Memory B cell (primary cell): ENCODE measurements around the gene ATXN1.
A peak's percentile ranks its signal among the peaks of the same experiment; 100 is the strongest.

Source experiments
- ATAC-seq: fragments of 150-1000 bp; cut with Tn5 transposase; 2 replicates; pipeline ENCODE4 v1.10.0; 2021; ENCODE audit warnings: low read depth, mild to moderate bottlenecking, moderate library complexity
- DNase-seq, 2 donors: peaks; one replicate each; pipeline ENCODE4 v3.0.0; 2022; ENCODE audit warnings: low spot score in 2 of 2
- H3K27ac Mint-ChIP-seq: one replicate; pipeline ENCODE4 v1.8.0; 2022; ENCODE audit warnings: mild to moderate bottlenecking, moderate library complexity, mixed read lengths
- H3K27me3 Mint-ChIP-seq: one replicate; pipeline ENCODE4 v1.8.0; 2022; ENCODE audit warnings: mixed read lengths
- H3K36me3 Mint-ChIP-seq: one replicate; pipeline ENCODE4 v1.8.0; 2022; ENCODE audit warnings: mild to moderate bottlenecking, mixed read lengths
- H3K4me1 Mint-ChIP-seq: one replicate; pipeline ENCODE4 v1.8.0; 2022; ENCODE audit warnings: mixed read lengths
- H3K4me3 Mint-ChIP-seq: one replicate; pipeline ENCODE4 v1.8.0; 2022; ENCODE audit warnings: mild to moderate bottlenecking, moderate library complexity, mixed read lengths
- H3K9me3 Mint-ChIP-seq: one replicate; pipeline ENCODE4 v1.8.0; 2022; ENCODE audit warnings: mixed read lengths

The ATXN1 gene

DNA sequence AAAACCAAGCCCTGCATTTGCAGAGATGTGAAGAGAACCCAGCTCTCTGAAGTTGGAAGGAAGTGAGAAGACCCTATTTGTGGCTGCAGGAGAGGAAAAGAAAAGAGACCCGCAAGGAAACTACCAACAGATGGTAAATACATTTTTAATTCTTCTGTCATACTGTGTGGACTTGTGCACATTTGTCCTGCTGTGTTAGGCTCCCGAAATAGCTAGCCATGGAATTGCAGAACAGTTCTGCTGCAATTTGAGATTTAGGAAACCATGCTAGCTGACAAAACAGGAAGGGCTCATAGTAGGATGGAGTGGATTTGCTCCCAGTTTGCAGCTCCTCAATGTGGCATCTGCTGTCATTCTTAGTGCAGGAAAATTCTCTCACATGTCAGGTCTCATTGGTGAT lies 12.1 kb upstream of the ATXN1 start:
- H3K36me3 Mint-ChIP-seq: peaks cover 2% of the 10 kb centered on the region
- H3K4me3 Mint-ChIP-seq: no peak overlapping the region
- DNase-seq (no peak), ATAC-seq (no peak)
- H3K27ac Mint-ChIP-seq: no peak overlapping the region
- H3K9me3 Mint-ChIP-seq: no peaks in the 10 kb centered on the region
- peaks cover 2% of the 10 kb centered on the region for H3K27me3 Mint-ChIP-seq
- peaks cover 9% of the 10 kb centered on the region for H3K4me1 Mint-ChIP-seq

GRCh38 chr6:16770701-16771569 lies 9.7 kb upstream of the ATXN1 start:
- ATAC-seq: peak; percentile 99
- Mint-ChIP-seq H3K27ac (no peak overlapping the region), H3K36me3 (no peaks in the 10 kb centered on the region), H3K9me3 (no peaks in the 10 kb centered on the region), H3K4me3 (peak overlapping the region; percentile 22), H3K27me3 (no peaks in the 10 kb centered on the region), H3K4me1 (peaks cover 9% of the 10 kb centered on the region)
- peak; percentile 75 to 77 for DNase-seq

GRCh38 chr6:16769986-16770376 lies 8.7 kb upstream of the ATXN1 start:
- H3K36me3 Mint-ChIP-seq: no peaks in the 10 kb centered on the region
- peaks cover 9% of the 10 kb centered on the region for H3K4me1 Mint-ChIP-seq
- no peak overlapping the region for H3K4me3 Mint-ChIP-seq
- ATAC-seq: no peak
- H3K9me3 Mint-ChIP-seq: no peaks in the 10 kb centered on the region
- DNase-seq: no peak
- H3K27me3 Mint-ChIP-seq: no peaks in the 10 kb centered on the region
- no peak overlapping the region for H3K27ac Mint-ChIP-seq

GRCh38 chr6:16769131-16769985 lies 8.1 kb upstream of the ATXN1 start:
- ATAC-seq: peak; percentile 31
- H3K36me3 Mint-ChIP-seq: no peaks in the 10 kb centered on the region
- H3K4me3 Mint-ChIP-seq: no peak overlapping the region
- DNase-seq: no peak
- H3K9me3 Mint-ChIP-seq: no peaks in the 10 kb centered on the region
- H3K27ac Mint-ChIP-seq: peak overlapping the region; percentile 66
- H3K4me1 Mint-ChIP-seq: peaks cover 9% of the 10 kb centered on the region
- no peaks in the 10 kb centered on the region for H3K27me3 Mint-ChIP-seq

- H3K4me1 Mint-ChIP-seq: peaks cover 11% of the 10 kb centered on the region
- H3K4me3 Mint-ChIP-seq: no peak overlapping the region
- no peak overlapping the region for H3K27ac Mint-ChIP-seq
These were observed 7.2 kb upstream of the ATXN1 start for GRCh38 chr6:16768477-16768830.

DNA sequence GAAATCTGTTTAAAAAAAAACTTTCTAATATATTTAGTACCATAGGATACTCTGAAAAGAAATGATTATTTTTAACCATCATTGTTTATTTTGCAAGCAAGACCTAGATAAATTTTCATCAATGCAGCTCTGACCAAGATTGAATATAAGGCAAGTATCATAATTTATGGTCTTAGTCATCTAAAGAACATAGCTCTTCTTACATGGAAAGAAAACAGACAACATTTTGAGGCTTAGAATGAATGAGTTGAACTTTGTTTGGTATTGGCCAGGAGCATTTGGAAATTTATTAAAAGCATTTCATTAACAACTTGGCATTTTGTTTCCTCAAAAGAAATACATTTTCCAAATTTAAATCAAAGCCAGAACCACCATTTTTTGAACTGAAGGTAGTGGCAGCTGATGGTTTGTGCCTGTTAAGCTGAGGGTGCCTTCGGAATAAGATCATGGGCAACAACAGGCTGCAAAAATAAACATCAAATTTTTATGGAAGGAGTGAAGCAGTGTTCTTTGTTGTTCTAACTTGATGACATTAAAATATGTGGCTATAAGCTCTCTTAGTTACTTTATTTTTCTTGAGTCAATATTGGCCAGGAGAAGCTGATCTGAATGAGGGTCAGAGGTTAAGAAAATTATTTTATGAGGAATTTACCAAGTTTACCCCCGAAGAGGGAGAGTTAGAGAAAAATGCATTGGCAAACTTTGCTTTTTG lies 6.7 kb upstream of the ATXN1 start:
- H3K27me3 Mint-ChIP-seq: no peaks in the 10 kb centered on the region
- peaks cover 14% of the 10 kb centered on the region for H3K4me1 Mint-ChIP-seq

More at GRCh38 chr6:16768477-16768830, 7.2 kb upstream of the ATXN1 start:
- Mint-ChIP-seq H3K36me3 (no peaks in the 10 kb centered on the region), H3K9me3 (no peaks in the 10 kb centered on the region), H3K27me3 (no peaks in the 10 kb centered on the region)
- ATAC-seq: no peak
- DNase-seq: no peak

DNA sequence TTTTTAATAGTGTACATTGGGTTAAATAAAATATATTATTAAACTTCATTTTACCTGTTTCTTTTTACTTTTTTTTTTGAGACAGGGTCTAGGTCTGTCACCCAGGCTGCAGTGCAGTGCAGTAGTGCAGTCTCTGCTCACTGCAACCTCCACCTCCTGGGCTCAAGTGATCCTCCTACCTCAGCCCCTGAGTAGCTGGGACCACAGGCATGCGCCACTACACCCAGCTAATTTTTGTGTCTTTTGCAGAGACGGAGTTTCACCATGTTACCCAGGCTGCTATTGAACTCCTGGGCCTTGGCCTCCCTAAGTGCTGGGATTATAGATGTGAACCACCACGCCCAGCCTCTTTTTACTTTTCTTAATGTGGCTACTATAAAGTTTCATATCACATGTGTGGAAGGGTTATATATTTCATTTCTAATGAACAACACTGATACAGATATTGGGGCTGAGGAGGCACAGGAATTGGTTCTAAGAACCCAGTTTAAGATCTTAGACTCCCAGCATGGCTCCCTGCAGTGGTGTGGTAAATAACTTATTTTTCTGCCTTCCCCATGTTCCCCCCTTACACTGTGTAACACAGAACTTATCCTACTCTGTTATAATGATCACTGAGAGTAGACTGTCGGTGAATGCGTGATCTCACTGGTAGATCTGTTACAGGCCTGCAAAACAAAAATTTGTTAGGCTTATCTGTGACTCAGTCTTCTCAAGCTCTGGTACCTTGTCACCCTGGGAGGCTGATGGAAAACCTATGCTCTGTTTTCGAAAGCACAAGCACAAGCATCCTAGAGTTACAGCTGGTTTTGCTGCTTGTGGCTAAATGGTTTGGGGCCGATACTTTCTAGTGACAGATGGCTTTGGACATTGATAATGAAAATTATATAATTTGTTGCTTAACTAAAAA lies 5.8 kb upstream of the ATXN1 start:
- no peak for ATAC-seq
- Mint-ChIP-seq H3K36me3 (no peaks in the 10 kb centered on the region), H3K4me1 (peaks cover 18% of the 10 kb centered on the region), H3K27ac (no peak overlapping the region), H3K27me3 (no peaks in the 10 kb centered on the region), H3K9me3 (no peaks in the 10 kb centered on the region), H3K4me3 (no peak overlapping the region)
- DNase-seq: no peak

More for the DNA sequence above, 6.7 kb upstream of the ATXN1 start:
- H3K27ac Mint-ChIP-seq: no peak overlapping the region
- H3K4me3 Mint-ChIP-seq: no peak overlapping the region
- no peaks in the 10 kb centered on the region for H3K36me3 Mint-ChIP-seq
- DNase-seq: no peak
- ATAC-seq: no peak
- no peaks in the 10 kb centered on the region for H3K9me3 Mint-ChIP-seq

GRCh38 chr6:16766043-16766536 lies 4.8 kb upstream of the ATXN1 start:
- Mint-ChIP-seq H3K4me3 (no peak overlapping the region), H3K9me3 (no peaks in the 10 kb centered on the region), H3K27me3 (no peaks in the 10 kb centered on the region), H3K4me1 (peaks cover 18% of the 10 kb centered on the region), H3K27ac (no peak overlapping the region), H3K36me3 (no peaks in the 10 kb centered on the region)
- ATAC-seq (no peak), DNase-seq (no peak)

DNA sequence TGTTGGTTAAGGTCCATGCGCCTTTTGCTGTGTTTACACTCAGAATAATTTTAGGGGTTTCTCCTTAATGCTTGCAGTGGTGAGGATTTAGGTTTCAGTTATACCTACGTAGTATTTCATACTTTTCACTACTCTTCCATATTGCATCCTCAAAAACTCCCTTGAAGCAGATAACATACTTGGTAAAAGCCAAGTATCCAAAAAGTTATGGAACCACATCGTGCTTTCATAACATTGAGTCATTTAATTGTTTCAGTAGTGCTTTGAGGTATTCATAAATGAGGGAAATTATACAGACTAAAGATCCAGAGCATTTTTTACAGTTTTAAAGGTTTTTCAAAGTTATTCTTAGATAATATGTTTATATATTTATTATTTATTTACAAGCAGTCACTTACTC lies 4.0 kb upstream of the ATXN1 start:
- DNase-seq (no peak), ATAC-seq (no peak)
- H3K9me3 Mint-ChIP-seq: no peaks in the 10 kb centered on the region
- peaks cover 16% of the 10 kb centered on the region for H3K4me1 Mint-ChIP-seq
- no peak overlapping the region for H3K4me3 Mint-ChIP-seq
- no peaks in the 10 kb centered on the region for H3K36me3 Mint-ChIP-seq
- H3K27ac Mint-ChIP-seq: no peak overlapping the region
- no peaks in the 10 kb centered on the region for H3K27me3 Mint-ChIP-seq

- peaks cover 16% of the 10 kb centered on the region for H3K4me1 Mint-ChIP-seq
- no peaks in the 10 kb centered on the region for H3K27me3 Mint-ChIP-seq
- H3K9me3 Mint-ChIP-seq: no peaks in the 10 kb centered on the region
- no peak overlapping the region for H3K4me3 Mint-ChIP-seq
- no peak for ATAC-seq
- no peak overlapping the region for H3K27ac Mint-ChIP-seq
- no peaks in the 10 kb centered on the region for H3K36me3 Mint-ChIP-seq
- no peak for DNase-seq
These were observed 3.1 kb upstream of the ATXN1 start for GRCh38 chr6:16764188-16764950.

GRCh38 chr6:16762550-16763477 lies 1.6 kb upstream of the ATXN1 start:
- Mint-ChIP-seq H3K4me3 (peak overlapping the region; percentile 100), H3K27ac (peak overlapping the region; percentile 99), H3K9me3 (no peaks in the 10 kb centered on the region), H3K4me1 (peaks cover 17% of the 10 kb centered on the region), H3K27me3 (no peaks in the 10 kb centered on the region), H3K36me3 (no peaks in the 10 kb centered on the region)
- ATAC-seq: peak; percentile 42
- peak; percentile 46 to 55 for DNase-seq

DNA sequence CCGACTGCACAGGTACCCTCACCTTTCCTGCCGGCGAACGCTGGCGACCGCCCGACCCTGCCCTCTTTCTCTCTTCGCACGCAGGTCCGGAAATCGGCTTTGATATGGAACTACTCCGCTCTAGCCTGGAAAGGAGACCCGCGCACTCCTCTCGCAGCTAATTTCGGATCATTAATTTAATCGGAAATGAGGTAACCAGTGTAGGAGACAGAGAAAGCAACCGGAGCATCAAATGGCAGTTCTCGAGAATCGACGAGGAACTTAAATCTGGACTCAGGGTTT lies 949 bp upstream of the ATXN1 start:
- DNase-seq: no peak
- ATAC-seq: peak; percentile 12
- H3K36me3 Mint-ChIP-seq: no peaks in the 10 kb centered on the region
- H3K4me1 Mint-ChIP-seq: peaks cover 17% of the 10 kb centered on the region
- H3K27ac Mint-ChIP-seq: peak overlapping the region; percentile 99
- no peaks in the 10 kb centered on the region for H3K27me3 Mint-ChIP-seq
- H3K9me3 Mint-ChIP-seq: no peaks in the 10 kb centered on the region
- peak overlapping the region; percentile 100 for H3K4me3 Mint-ChIP-seq
